HEK293 (cell line): ENCODE measurements around the gene GRID2.

ENCODE experiments used
- CTCF ChIA-PET: fragments of 350-600 bp; formaldehyde crosslinking; extraction: SDS; loops from one replicate; lab custom pipeline; 2021; ENCODE audit warnings: antibody characterized with exemption; lab: Yijun Ruan, JAX
- POLR2A ChIA-PET: fragments of 300-600 bp; formaldehyde crosslinking; extraction: SDS; loops from one replicate; lab custom pipeline; 2020; ENCODE audit warnings: antibody characterized with exemption, inconsistent platforms; lab: Yijun Ruan, JAX
- H3K27ac ChIP-seq: fragments of 200-500 bp; sonication (Bioruptor generic); 2 replicates; pipeline ENCODE4 v1.5.1; 2014; ENCODE audit warnings: low read depth, low read length, control low read depth, inconsistent platforms; ENCODE audit errors: extremely low read depth
- H3K36me3 ChIP-seq, 2 experiments: fragments of 200-500 bp in 1 of 2; sonication (Bioruptor generic) in 1 of 2; 1 replicate in 1 of 2; 2 replicates in 1 of 2; pipeline ENCODE4 v1.5.1; 2014 to 2017; ENCODE audit warnings: inconsistent platforms in 2 of 2, low read length in 2 of 2; ENCODE audit not compliant: control insufficient read depth in 2 of 2, insufficient read depth in 1 of 2
- H3K4me1 ChIP-seq: fragments of 200-500 bp; sonication (Bioruptor generic); 2 replicates; pipeline ENCODE4 v1.5.1; 2014; ENCODE audit warnings: mild to moderate bottlenecking, low read length, inconsistent platforms; ENCODE audit not compliant: control insufficient read depth, insufficient read depth
- H3K4me3 ChIP-seq: 2 replicates; pipeline ENCODE4 v1.5.1; 2011; ENCODE audit warnings: low read depth, mild to moderate bottlenecking, control low read depth, low read length, moderate library complexity
- H3K9me3 ChIP-seq: fragments of 200-500 bp; sonication (Bioruptor generic); 2 replicates; pipeline ENCODE4 v1.5.1; 2014; ENCODE audit warnings: low read depth, low read length, inconsistent platforms; ENCODE audit not compliant: control insufficient read depth, insufficient read depth
- CTCF ChIP-seq: fragments of 450-650 bp; formaldehyde crosslinking; IDR thresholded peaks from 2 replicates; pipeline ENCODE4 v1.5.1; 2016; ENCODE audit warnings: missing biosample characterization, missing genetic modification characterization
- KLF1 ChIP-seq: fragments of 450-650 bp; formaldehyde crosslinking; IDR thresholded peaks from 2 replicates; pipeline ENCODE4 v1.5.1; 2016; ENCODE audit warnings: missing biosample characterization, missing genetic modification characterization
- ZNF138 ChIP-seq: fragments of 450-650 bp; formaldehyde crosslinking; IDR thresholded peaks from 2 replicates; pipeline ENCODE4 v1.5.1; 2016; ENCODE audit warnings: missing biosample characterization, missing genetic modification characterization, borderline replicate concordance
- ZNF19 ChIP-seq: fragments of 450-650 bp; formaldehyde crosslinking; IDR thresholded peaks from 2 replicates; pipeline ENCODE4; 2016; ENCODE audit warnings: missing biosample characterization, missing genetic modification characterization, low read depth
- ZNF354C ChIP-seq: fragments of 450-650 bp; formaldehyde crosslinking; IDR thresholded peaks from 2 replicates; pipeline ENCODE4 v1.5.1; 2016; ENCODE audit warnings: missing biosample characterization, missing genetic modification characterization, low read depth, borderline replicate concordance
- ZNF426 ChIP-seq: fragments of 450-650 bp; formaldehyde crosslinking; IDR thresholded peaks from 2 replicates; pipeline ENCODE4 v1.5.1; 2017; ENCODE audit warnings: missing biosample characterization, missing genetic modification characterization, mild to moderate bottlenecking, inconsistent platforms, moderate library complexity
- ZNF501 ChIP-seq: fragments of 450-650 bp; formaldehyde crosslinking; IDR thresholded peaks from 2 replicates; pipeline ENCODE4 v1.5.1; 2016; ENCODE audit warnings: missing biosample characterization, missing genetic modification characterization
- ZNF623 ChIP-seq: fragments of 450-650 bp; formaldehyde crosslinking; IDR thresholded peaks from 2 replicates; pipeline ENCODE4 v1.5.1; 2016; ENCODE audit warnings: missing biosample characterization, missing genetic modification characterization
- TF ChIP-seq, protein P1 (sequence below): fragments of 450-650 bp; formaldehyde crosslinking; IDR thresholded peaks from 2 replicates; pipeline ENCODE4 v1.5.1; 2016; ENCODE audit warnings: missing biosample characterization, missing genetic modification characterization, low read depth
- TF ChIP-seq, protein P2 (sequence below): fragments of 450-650 bp; formaldehyde crosslinking; IDR thresholded peaks from 2 replicates; pipeline ENCODE4 v1.5.1; 2016; ENCODE audit warnings: missing biosample characterization, missing genetic modification characterization, borderline replicate concordance
- TF ChIP-seq, protein P3 (sequence below): fragments of 450-650 bp; formaldehyde crosslinking; IDR thresholded peaks from 2 replicates; pipeline ENCODE4 v1.5.1; 2016; ENCODE audit warnings: missing biosample characterization, missing genetic modification characterization
- TF ChIP-seq, protein P4 (sequence below): fragments of 450-650 bp; IDR thresholded peaks from 2 replicates; pipeline ENCODE4 v1.5.1; 2018; ENCODE audit warnings: missing biosample characterization, missing genetic modification characterization

Gene GRID2

GRCh38 chr4:92566269-92566668 is 262.5 kb downstream of the GRID2 start (continued):
- TF ChIP-seq, protein P1, sequence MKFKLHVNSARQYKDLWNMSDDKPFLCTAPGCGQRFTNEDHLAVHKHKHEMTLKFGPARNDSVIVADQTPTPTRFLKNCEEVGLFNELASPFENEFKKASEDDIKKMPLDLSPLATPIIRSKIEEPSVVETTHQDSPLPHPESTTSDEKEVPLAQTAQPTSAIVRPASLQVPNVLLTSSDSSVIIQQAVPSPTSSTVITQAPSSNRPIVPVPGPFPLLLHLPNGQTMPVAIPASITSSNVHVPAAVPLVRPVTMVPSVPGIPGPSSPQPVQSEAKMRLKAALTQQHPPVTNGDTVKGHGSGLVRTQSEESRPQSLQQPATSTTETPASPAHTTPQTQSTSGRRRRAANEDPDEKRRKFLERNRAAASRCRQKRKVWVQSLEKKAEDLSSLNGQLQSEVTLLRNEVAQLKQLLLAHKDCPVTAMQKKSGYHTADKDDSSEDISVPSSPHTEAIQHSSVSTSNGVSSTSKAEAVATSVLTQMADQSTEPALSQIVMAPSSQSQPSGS, result no peak
- TF ChIP-seq KLF1 (tag by site-specific recombination), result no peak
- TF ChIP-seq, protein P2, sequence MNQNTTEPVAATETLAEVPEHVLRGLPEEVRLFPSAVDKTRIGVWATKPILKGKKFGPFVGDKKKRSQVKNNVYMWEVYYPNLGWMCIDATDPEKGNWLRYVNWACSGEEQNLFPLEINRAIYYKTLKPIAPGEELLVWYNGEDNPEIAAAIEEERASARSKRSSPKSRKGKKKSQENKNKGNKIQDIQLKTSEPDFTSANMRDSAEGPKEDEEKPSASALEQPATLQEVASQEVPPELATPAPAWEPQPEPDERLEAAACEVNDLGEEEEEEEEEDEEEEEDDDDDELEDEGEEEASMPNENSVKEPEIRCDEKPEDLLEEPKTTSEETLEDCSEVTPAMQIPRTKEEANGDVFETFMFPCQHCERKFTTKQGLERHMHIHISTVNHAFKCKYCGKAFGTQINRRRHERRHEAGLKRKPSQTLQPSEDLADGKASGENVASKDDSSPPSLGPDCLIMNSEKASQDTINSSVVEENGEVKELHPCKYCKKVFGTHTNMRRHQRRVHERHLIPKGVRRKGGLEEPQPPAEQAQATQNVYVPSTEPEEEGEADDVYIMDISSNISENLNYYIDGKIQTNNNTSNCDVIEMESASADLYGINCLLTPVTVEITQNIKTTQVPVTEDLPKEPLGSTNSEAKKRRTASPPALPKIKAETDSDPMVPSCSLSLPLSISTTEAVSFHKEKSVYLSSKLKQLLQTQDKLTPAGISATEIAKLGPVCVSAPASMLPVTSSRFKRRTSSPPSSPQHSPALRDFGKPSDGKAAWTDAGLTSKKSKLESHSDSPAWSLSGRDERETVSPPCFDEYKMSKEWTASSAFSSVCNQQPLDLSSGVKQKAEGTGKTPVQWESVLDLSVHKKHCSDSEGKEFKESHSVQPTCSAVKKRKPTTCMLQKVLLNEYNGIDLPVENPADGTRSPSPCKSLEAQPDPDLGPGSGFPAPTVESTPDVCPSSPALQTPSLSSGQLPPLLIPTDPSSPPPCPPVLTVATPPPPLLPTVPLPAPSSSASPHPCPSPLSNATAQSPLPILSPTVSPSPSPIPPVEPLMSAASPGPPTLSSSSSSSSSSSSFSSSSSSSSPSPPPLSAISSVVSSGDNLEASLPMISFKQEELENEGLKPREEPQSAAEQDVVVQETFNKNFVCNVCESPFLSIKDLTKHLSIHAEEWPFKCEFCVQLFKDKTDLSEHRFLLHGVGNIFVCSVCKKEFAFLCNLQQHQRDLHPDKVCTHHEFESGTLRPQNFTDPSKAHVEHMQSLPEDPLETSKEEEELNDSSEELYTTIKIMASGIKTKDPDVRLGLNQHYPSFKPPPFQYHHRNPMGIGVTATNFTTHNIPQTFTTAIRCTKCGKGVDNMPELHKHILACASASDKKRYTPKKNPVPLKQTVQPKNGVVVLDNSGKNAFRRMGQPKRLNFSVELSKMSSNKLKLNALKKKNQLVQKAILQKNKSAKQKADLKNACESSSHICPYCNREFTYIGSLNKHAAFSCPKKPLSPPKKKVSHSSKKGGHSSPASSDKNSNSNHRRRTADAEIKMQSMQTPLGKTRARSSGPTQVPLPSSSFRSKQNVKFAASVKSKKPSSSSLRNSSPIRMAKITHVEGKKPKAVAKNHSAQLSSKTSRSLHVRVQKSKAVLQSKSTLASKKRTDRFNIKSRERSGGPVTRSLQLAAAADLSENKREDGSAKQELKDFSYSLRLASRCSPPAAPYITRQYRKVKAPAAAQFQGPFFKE (tag by site-specific recombination), result no peak
- TF ChIP-seq ZNF354C (tag by site-specific recombination), result no peak
- TF ChIP-seq, protein P3, sequence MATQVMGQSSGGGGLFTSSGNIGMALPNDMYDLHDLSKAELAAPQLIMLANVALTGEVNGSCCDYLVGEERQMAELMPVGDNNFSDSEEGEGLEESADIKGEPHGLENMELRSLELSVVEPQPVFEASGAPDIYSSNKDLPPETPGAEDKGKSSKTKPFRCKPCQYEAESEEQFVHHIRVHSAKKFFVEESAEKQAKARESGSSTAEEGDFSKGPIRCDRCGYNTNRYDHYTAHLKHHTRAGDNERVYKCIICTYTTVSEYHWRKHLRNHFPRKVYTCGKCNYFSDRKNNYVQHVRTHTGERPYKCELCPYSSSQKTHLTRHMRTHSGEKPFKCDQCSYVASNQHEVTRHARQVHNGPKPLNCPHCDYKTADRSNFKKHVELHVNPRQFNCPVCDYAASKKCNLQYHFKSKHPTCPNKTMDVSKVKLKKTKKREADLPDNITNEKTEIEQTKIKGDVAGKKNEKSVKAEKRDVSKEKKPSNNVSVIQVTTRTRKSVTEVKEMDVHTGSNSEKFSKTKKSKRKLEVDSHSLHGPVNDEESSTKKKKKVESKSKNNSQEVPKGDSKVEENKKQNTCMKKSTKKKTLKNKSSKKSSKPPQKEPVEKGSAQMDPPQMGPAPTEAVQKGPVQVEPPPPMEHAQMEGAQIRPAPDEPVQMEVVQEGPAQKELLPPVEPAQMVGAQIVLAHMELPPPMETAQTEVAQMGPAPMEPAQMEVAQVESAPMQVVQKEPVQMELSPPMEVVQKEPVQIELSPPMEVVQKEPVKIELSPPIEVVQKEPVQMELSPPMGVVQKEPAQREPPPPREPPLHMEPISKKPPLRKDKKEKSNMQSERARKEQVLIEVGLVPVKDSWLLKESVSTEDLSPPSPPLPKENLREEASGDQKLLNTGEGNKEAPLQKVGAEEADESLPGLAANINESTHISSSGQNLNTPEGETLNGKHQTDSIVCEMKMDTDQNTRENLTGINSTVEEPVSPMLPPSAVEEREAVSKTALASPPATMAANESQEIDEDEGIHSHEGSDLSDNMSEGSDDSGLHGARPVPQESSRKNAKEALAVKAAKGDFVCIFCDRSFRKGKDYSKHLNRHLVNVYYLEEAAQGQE (tag by site-specific recombination), result no peak
- TF ChIP-seq ZNF19 (tag by site-specific recombination), result no peak
- TF ChIP-seq CTCF, result no peak

DNA sequence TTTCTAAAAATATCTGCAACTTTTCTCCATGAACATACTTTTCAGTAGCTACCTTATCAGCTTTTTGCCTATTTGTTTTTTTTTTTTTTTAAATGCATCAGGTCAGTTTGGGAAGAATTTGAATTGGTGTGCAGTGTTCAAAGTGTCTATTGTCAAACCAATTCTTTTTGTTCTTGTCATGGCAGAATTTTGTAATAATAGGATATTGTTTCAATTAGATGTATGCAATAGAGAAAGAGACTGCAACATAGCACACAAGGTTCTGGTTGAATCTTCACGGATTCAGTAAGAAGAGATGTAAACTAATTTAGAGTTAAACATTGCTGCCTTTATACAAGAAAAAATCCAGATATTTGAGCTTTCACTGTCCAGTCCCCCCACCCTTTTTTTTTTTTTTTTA is 277.1 kb downstream of the GRID2 start:
- POLR2A ChIA-PET, result no interaction called here
- no peak overlapping the region for H3K4me3 ChIP-seq
- H3K27ac ChIP-seq, result no peak overlapping the region
- H3K36me3 ChIP-seq, result no peaks in the 10 kb centered on the region
- no peaks in the 10 kb centered on the region for H3K9me3 ChIP-seq
- CTCF ChIA-PET, result no interaction called here
- H3K4me1 ChIP-seq, result no peaks in the 10 kb centered on the region
- TF ChIP-seq ZNF138 (tag by site-specific recombination) (no peak), ZNF501 (tag by site-specific recombination) (no peak), ZNF623 (tag by site-specific recombination) (no peak), ZNF426 (tag by site-specific recombination) (no peak)
- TF ChIP-seq, protein P4, sequence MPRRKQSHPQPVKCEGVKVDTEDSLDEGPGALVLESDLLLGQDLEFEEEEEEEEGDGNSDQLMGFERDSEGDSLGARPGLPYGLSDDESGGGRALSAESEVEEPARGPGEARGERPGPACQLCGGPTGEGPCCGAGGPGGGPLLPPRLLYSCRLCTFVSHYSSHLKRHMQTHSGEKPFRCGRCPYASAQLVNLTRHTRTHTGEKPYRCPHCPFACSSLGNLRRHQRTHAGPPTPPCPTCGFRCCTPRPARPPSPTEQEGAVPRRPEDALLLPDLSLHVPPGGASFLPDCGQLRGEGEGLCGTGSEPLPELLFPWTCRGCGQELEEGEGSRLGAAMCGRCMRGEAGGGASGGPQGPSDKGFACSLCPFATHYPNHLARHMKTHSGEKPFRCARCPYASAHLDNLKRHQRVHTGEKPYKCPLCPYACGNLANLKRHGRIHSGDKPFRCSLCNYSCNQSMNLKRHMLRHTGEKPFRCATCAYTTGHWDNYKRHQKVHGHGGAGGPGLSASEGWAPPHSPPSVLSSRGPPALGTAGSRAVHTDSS (tag by site-specific recombination), result no peak
